ENCODE results near the gene ACOT7. TPM values are rescaled to one million over a fixed set of nuclear protein-coding genes. Genes with fewer than 3 reads are reported as not detected.

ACOT7 gene
- total and polyA plus RNA-seq, 2 of the 13 experiments (the other 11 are each of a cell fraction or from before 2014, with no cell fraction given): 33.0 to 55.8 TPM

GRCh38 chr1:6420454-6421042 lies 27.0 kb upstream of the ACOT7 start:
- CTCF ChIA-PET (ENCODE audit: low intra/inter-chr PET ratio, low total read pairs): no interaction called here
- in situ Hi-C loops (cut with HindIII; ENCODE audit: extremely low pct_ligation_motif_present, low pct_unique_long_range_greater_than_20kb): no loop called here
- Histone ChIP-seq H3K4me1 (ENCODE audit: insufficient read depth, low read length) (peaks cover 31% of the 10 kb centered on the region), H3K4me2 (ENCODE audit: low read depth, low read length) (peak overlapping the region; percentile 62), H3K36me3 (replicated peaks in 1 of 2; ENCODE audit: control insufficient read depth in 1 of 2, insufficient read depth in 2 of 2, low read length in 2 of 2) (no peaks in the 10 kb centered on the region), H3K79me2 (ENCODE audit: insufficient read depth, low read length) (no peaks in the 10 kb centered on the region), H4K20me1 (ENCODE audit: insufficient read depth, low read length) (no peaks in the 10 kb centered on the region; the same call in 1 of the 2 replicates), H2AFZ (ENCODE audit: low read length) (no peak overlapping the region), H3K9ac (ENCODE audit: insufficient read depth, low read depth, low read length) (no peak overlapping the region), H3K4me3 (replicated peaks in 1 of 3; ENCODE audit: insufficient read depth in 1 of 3, low read depth in 2 of 3, low read length in 3 of 3) (peak overlapping the region in 2 of 3 experiments; percentile 36 to 60; a peak in 3 of 6 replicates), H3K27me3 (ENCODE audit: control insufficient read depth in 1 of 2, insufficient read depth in 2 of 2, low read length in 2 of 2) (peaks cover 31 to 91% of the 10 kb centered on the region in 2 experiments), H3K9me3 (ENCODE audit: low read length) (no peaks in the 10 kb centered on the region), H3K27ac (ENCODE audit: extremely low read length, insufficient read depth, low read length) (no peak overlapping the region)
- TF ChIP-seq MTF2 (CRISPR knock-in tag; IDR thresholded peaks at IDR 0.05; ENCODE audit: borderline replicate concordance) (peak; percentile 72; the same call in 1 of the 2 replicates), ZEB1 (IDR thresholded peaks at IDR 0.05; ENCODE audit: insufficient replicate concordance, low read depth) (no peak), SOX6 (IDR thresholded peaks at IDR 0.05) (no peak), SOX6 (CRISPR knock-in tag; IDR thresholded peaks at IDR 0.05) (no peak), NCOA1 (CRISPR knock-in tag; IDR thresholded peaks at IDR 0.05) (no peak), ZNF773 (CRISPR knock-in tag; IDR thresholded peaks at IDR 0.05; ENCODE audit: borderline replicate concordance) (no peak), ZNF124 (CRISPR knock-in tag; IDR thresholded peaks at IDR 0.05) (no peak), EZH2 (conservative IDR thresholded peaks at IDR 0.05; ENCODE audit: low read depth, low read length) (peak; percentile 87; the same call in 1 of the 2 replicates), HOXA5 (CRISPR knock-in tag; IDR thresholded peaks at IDR 0.05) (no peak), FOXA1 (IDR thresholded peaks at IDR 0.05) (no peak), FOXA1 (CRISPR knock-in tag; IDR thresholded peaks at IDR 0.05) (no peak), SNAI1 (CRISPR knock-in tag; IDR thresholded peaks at IDR 0.05; ENCODE audit: borderline replicate concordance) (no peak)
- intact Hi-C loops (cut with micrococcal nuclease; ENCODE audit: unreplicated experiment): no loop called here
- no TSS peak for BruUV-seq (replicated peaks)
- WGBS (ENCODE audit: low lambda C conversion rate): 20% methylated on average over 1 of the region's 44 CpGs
- DNase-seq (ENCODE audit: low spot score) (no peak), FAIRE-seq (no peak), ATAC-seq (no peak)
- POLR2A ChIA-PET: no interaction called here

All from HepG2 (cell line).